ENCODE data around the gene OR1J4.
"Not testable (repeated sequence)": the region's sequence is repeated elsewhere in the genome, so short reads cannot be mapped to it uniquely, and the experiment has no call there.

Gene OR1J4

GRCh38 chr9:122518841-122519240 lies at the start of gene OR1J4:
Gene OR1J4, plus strand, starts transcription at chr9:122519141. Its CDS starts 0 bp downstream, at chr9:122519141.
- no peak for DNase-seq (ENCODE audit: low spot score)

- DNase-seq (ENCODE audit: low spot score): no peak
Measured at GRCh38 chr9:122474561-122474960, 44.4 kb upstream of the OR1J4 start.

GRCh38 chr9:122475717-122476116 lies 43.2 kb upstream of the OR1J4 start:
- DNase-seq (ENCODE audit: low spot score): no peak

GRCh38 chr9:122477346-122477745 lies 41.6 kb upstream of the OR1J4 start:
- DNase-seq (ENCODE audit: low spot score): no peak

DNA sequence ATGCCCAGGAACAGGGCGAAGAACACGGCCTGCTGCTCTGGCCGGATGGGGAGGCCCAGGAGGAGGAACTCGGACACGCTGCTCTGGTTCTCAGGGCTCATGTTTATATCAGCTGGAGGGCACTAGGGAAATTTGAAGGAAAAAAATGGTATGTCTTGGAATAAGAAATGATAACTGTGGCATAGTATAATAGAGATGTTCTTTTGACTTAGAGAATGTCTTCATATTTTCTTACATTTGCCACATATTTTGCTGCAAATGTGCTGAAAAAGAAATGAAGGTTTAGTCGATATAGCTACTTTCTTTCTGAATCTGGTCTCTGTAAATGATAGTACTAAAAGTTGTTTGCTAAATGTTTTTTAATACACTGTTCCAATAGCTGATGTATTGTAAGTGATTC lies 41.1 kb upstream of the OR1J4 start, which contains the start of gene OR1J1:
Gene OR1J1, minus strand, starts transcription at position 101 of the 400 bp plus-strand sequence. Its CDS starts 0 bp downstream, at position 101.
- DNase-seq (ENCODE audit: low spot score): no peak

DNA sequence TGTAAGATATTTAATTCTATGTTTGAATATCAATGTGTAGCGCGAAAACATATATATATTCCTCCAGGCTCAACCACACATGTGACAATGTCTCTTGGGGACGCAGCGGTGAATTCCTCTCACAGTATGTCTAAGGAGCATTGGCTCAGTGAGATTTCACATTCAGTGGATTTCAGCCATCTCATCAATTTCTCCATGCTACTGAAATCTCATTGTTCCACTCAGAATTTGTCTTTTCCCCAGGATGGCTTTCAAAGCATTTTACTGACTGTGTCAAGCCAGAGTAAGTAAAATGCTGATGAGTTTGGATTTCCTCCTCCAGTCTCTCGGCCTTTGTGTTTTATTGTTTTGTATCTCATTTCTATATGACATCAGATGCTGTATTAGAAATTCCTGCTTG lies 39.9 kb upstream of the OR1J4 start:
- no peak for DNase-seq (ENCODE audit: low spot score)

DNA sequence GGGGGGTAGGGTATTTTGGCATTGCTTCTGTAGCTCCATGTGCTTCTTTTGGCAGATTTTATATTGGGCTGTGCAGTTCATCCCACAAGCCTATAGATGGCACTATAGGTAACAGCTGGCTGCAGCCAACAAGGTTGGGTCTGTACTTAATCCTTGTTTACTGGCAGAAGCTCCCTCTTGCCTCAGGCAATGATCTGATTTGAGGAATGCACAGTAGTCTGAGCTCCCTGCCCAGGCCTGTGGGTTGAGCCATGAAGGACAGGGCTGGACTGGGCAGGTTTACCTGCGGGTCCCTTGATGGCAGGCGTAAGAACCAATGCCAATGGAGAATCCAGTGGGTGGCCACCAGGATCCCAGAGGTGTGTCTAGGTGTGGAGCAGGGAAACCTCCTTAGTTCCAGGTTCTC lies 20.1 kb upstream of the OR1J4 start:
- DNase-seq (ENCODE audit: low spot score): no peak

- DNase-seq (ENCODE audit: low spot score): no peak
Measured at GRCh38 chr9:122506964-122507363, 12.0 kb upstream of the OR1J4 start.

DNA sequence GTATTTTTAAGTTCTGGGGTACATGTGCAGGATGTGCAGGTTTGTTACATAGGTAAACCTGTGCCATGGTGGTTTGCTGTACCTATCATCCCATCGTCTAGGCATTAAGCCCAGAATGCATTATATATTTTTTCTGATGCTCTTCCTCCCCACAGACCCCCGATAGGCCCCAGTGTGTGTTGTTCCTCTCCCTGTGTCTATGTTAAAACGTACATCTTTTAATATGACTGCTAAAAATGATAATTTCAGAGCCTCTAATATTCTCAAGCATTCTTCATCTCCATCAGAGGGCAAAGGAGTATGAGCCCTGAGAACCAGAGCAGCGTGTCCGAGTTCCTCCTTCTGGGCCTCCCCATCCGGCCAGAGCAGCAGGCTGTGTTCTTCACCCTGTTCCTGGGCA lies 8.4 kb upstream of the OR1J4 start, which contains the start of gene OR1J2:
Gene OR1J2, plus strand, starts transcription at position 301 of the 400 bp plus-strand sequence. Its CDS starts 0 bp downstream, at position 301.
- no peak for DNase-seq (ENCODE audit: low spot score)

DNA sequence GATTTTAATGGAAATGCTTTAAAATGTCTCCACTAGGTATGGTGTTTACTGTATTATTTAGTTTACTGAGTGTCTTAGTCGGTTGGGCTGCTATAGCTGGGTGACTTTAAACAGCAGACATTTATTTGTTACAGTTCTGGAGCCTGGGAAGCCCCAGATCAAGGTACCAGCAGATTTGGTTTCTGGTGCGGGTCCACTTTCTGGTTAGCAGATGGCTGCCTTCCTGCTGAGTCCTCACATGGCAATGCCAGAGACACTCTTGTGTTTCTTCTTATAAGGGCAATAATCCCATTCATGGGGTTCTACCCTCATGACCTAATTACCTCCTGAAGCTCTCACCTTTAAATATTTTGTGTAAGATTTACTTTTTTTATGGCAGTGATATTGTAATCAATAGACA lies 715 bp upstream of the OR1J4 start:
- DNase-seq (ENCODE audit: low spot score): no peak

GRCh38 chr9:122519376-122519775 lies 435 bp downstream of the OR1J4 start:
- DNase-seq (ENCODE audit: low spot score): no peak

DNA sequence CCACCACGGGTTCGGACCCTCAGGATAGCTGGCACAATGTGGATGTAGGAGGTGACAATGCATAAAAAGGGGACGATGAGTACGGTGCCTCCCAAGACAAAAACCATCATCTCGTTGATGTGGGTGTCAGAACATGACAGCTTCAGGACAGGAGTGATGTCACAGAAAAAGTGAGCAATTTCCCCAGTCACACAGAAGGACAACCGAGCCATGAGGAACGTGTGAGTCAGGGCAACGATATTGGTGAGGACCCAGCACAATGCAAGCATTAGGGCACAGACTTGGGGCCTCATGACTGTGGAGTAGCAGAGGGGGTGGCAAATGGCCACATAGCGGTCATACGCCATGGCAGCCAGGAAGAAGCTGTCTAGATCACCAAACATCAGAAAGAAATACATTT lies 7.7 kb downstream of the OR1J4 start:
- no peak for DNase-seq (ENCODE audit: low spot score)

- no peak for DNase-seq (ENCODE audit: low spot score)
Measured at GRCh38 chr9:122527193-122527592, 8.3 kb downstream of the OR1J4 start, which contains the start of gene OR1N1. Gene OR1N1, minus strand, starts transcription at chr9:122527293. Its CDS starts 0 bp downstream, at chr9:122527293.

GRCh38 chr9:122531157-122531556 lies 12.2 kb downstream of the OR1J4 start:
- not testable (repeated sequence) for DNase-seq (ENCODE audit: low spot score)

DNA sequence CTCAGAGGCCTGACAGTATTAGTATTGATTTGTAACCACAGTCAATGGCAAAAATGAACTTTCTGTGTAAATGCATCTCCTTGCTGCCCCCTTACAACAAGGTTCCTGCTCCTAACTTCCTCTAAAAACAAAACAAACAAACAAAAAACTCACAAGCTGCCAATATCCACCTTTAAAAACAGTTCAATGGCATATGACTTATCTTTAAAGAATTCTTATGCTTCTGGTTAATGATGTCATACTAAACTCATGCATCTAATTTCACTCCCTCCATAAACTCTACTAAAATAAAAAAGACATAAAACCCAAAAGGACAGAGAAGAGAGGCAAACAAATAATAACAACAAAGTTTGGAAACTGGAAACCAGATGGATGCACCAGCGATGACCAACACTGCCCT lies 17.2 kb downstream of the OR1J4 start:
- DNase-seq (ENCODE audit: low spot score): no peak

GRCh38 chr9:122537066-122537465 lies 18.1 kb downstream of the OR1J4 start:
- DNase-seq (ENCODE audit: low spot score): not testable (repeated sequence)

DNA sequence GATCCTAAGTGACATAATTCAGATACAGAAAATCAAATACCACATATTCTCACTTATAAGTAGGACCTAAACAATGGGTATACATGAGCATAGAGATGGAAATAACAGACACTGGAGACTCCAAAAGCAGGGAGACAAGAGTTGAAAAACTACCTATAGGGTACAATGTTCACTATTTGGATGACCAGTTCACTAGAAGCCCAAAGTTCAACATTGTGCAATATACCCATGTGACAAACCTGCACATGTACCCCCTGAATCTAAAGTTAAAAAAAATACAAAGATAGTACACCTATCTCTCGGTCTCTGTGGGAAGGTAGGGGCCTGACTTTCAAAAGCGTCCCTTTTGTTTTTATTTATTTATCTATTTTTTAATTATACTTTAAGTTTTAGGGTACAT lies 19.8 kb downstream of the OR1J4 start:
- no peak for DNase-seq (ENCODE audit: low spot score)

- no peak for DNase-seq (ENCODE audit: low spot score)
Measured at GRCh38 chr9:122546196-122546595, 27.3 kb downstream of the OR1J4 start.

DNA sequence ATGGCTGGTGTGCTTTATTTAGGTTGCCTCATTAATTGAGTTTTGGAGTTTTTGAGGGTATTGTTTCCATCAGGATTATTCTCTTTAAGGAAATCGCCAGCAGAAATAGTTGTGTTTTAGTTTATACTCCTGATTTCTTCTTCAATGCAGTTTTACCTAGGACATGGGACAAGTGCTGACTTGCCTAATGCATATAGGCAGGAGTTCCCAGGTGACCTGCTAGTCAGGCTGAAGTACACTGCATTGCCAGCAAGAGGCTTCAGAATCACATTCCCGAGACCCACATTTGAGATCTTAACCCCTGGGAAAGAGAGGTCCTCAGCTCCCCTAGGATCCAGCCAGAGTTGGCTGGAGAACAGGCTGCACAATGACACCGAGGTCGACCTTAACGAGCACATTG lies 32.4 kb downstream of the OR1J4 start:
- DNase-seq (ENCODE audit: low spot score): no peak

DNA sequence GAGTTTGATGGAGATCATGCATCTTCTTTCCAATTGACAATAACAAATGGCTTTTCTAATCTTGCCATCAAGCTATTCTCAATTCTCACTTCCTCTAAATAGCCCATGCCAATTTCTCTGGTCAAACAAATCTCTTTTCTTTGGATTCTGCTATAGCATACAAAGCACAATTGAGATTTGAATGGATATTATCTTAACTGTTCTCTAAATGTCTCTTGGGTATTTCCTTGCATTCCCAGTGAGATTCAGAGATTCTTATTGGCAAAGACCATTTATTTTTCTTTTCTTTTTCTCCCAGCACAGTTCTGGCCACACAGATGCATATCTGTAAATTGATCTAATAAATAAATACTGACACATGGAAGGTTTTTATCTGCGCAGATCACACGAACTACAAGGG lies 33.9 kb downstream of the OR1J4 start, which contains the start of gene OR1N2:
Gene OR1N2, plus strand, starts transcription at position 301 of the 400 bp plus-strand sequence. CDS start 100 bp downstream, outside the sequence.
- DNase-seq (ENCODE audit: low spot score): no peak

DNA sequence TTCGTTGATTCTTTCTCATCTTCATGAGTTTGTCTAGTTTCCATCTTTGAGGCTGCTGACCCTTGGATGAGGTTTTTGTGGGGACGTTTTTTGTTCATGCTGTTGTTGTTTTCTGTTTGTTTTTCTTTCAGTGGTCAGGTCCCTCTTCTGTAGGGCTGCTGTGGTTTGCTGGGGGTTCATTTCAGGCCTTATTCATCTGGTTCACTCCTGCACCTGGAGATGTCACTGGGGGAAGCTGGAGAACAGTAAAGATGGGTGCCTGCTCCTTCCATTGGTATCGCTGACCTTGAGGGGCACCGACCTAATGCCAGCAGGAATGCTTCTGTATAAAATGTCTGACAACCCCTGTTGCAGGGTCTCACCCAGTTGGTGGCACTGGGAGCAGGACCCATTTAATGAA lies 42.5 kb downstream of the OR1J4 start:
- DNase-seq (ENCODE audit: low spot score): no peak

- no peak for DNase-seq (ENCODE audit: low spot score)
Measured at GRCh38 chr9:122562134-122562760, 43.3 kb downstream of the OR1J4 start.

DNA sequence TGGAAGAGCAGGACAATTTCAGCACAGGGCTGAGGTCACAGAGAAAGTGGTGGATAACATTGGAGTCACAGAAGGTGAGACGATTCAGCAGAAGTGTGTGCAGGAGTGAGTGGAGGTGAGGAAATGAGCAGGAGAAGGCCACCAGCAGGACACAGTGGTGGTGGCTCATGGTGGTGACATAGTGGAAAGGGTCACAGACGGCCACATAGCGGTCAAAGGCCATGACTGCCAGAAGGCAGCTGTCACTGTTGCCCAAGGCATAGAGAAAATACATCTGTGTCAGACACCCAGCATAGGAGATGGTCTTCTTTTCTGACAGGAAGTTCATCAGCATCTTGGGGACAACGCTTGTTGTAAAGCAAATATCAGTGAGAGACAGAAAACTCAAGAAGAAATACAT lies 49.0 kb downstream of the OR1J4 start:
- no peak for DNase-seq (ENCODE audit: low spot score)
